A549 (cell line): Measurements from ENCODE around the gene CENPK.

Experiments used
- CHD2 ChIP-seq: fragments of 150-350 bp; IDR thresholded peaks from 2 replicates; pipeline ENCODE4 v1.6.1; 2014; ENCODE audit warnings: low read length; ENCODE audit not compliant: partially characterized antibody
- CHD4 ChIP-seq: fragments of 200-600 bp; sonication (generic); IDR thresholded peaks from 2 replicates; pipeline ENCODE4 v1.6.1; 2016; ENCODE audit warnings: antibody characterized with exemption, mild to moderate bottlenecking, borderline replicate concordance
- HOXA7 ChIP-seq: fragments of 250-450 bp; sonication (Bioruptor Pico); IDR thresholded peaks from 2 replicates; pipeline ENCODE4 v1.5.0; 2020; ENCODE audit warnings: mild to moderate bottlenecking, moderate library complexity
- KDM1A ChIP-seq: fragments of 200-600 bp; sonication (generic); IDR thresholded peaks from 2 replicates; pipeline ENCODE4 v1.6.1; 2016; ENCODE audit warnings: low read depth, mild to moderate bottlenecking
- KDM5A ChIP-seq: fragments of 200-600 bp; sonication (generic); IDR thresholded peaks from 2 replicates; pipeline ENCODE4 v1.6.1; 2016; ENCODE audit warnings: antibody characterized with exemption, mild to moderate bottlenecking
- MAFK ChIP-seq: fragments of 450-650 bp; IDR thresholded peaks from 2 replicates; pipeline ENCODE4 v1.6.1; 2014; ENCODE audit not compliant: partially characterized antibody
- POLR2AphosphoS2 ChIP-seq: conservative IDR thresholded peaks from 2 replicates; pipeline ENCODE4 v1.6.1; 2012; ENCODE audit warnings: low read length, improper control_type of control experiment, inconsistent platforms
- RAD21 ChIP-seq, 2 experiments: fragments of >200 bp in 1 of 2; sonication (Bioruptor Twin) in 1 of 2; formaldehyde crosslinking in 1 of 2; IDR thresholded peaks in 1 of 2; conservative IDR thresholded peaks in 1 of 2; 2 replicates in 1 of 2; 3 replicates in 1 of 2; pipeline ENCODE4 v1.6.1; 2012 to 2018; ENCODE audit warnings: inconsistent platforms in 1 of 2
- SMC3 ChIP-seq: fragments of >200 bp; sonication (Bioruptor Twin); formaldehyde crosslinking; IDR thresholded peaks from 3 replicates; pipeline ENCODE4 v1.6.1; 2018; ENCODE audit warnings: inconsistent platforms
- TF ChIP-seq, protein P1 (sequence below): fragments of >200 bp; sonication (Bioruptor Twin); formaldehyde crosslinking; IDR thresholded peaks from 3 replicates; pipeline ENCODE4 v1.6.1; 2016
- TF ChIP-seq, protein P2 (sequence below): fragments of >200 bp; sonication (Bioruptor Twin); formaldehyde crosslinking; IDR thresholded peaks from 3 replicates; pipeline ENCODE4 v1.5.1; 2016

DNA sequence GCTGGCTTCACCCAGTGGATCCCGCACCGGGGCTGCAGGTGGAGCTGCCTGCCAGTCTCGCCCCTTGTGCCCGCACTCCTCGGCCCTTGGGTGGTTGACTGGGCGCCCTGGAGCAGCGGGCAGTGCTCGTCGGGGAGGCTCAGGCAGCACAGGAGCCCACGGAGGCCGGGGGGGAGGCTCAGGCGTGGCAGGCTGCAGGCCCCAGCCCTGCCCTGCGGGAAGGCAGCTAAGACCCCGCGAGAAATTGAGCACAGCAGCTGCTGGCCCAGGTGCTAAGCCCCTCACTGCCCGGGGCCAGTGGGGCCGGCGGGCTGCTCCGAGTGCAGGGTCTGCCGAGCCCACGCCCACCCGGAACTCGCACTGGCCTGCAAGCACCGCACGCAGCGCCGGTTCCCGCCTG lies 77.6 kb downstream of the CENPK start:
- TF ChIP-seq, protein P1, sequence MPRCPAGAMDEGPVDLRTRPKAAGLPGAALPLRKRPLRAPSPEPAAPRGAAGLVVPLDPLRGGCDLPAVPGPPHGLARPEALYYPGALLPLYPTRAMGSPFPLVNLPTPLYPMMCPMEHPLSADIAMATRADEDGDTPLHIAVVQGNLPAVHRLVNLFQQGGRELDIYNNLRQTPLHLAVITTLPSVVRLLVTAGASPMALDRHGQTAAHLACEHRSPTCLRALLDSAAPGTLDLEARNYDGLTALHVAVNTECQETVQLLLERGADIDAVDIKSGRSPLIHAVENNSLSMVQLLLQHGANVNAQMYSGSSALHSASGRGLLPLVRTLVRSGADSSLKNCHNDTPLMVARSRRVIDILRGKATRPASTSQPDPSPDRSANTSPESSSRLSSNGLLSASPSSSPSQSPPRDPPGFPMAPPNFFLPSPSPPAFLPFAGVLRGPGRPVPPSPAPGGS = no peak
- TF ChIP-seq, protein P2, sequence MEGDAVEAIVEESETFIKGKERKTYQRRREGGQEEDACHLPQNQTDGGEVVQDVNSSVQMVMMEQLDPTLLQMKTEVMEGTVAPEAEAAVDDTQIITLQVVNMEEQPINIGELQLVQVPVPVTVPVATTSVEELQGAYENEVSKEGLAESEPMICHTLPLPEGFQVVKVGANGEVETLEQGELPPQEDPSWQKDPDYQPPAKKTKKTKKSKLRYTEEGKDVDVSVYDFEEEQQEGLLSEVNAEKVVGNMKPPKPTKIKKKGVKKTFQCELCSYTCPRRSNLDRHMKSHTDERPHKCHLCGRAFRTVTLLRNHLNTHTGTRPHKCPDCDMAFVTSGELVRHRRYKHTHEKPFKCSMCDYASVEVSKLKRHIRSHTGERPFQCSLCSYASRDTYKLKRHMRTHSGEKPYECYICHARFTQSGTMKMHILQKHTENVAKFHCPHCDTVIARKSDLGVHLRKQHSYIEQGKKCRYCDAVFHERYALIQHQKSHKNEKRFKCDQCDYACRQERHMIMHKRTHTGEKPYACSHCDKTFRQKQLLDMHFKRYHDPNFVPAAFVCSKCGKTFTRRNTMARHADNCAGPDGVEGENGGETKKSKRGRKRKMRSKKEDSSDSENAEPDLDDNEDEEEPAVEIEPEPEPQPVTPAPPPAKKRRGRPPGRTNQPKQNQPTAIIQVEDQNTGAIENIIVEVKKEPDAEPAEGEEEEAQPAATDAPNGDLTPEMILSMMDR = no peak
- TF ChIP-seq CHD4 (no peak), HOXA7 (CRISPR knock-in tag) (no peak), POLR2AphosphoS2 (no peak), RAD21 (conservative IDR thresholded peaks at IDR 0.05 in 1 of 2, IDR thresholded peaks at IDR 0.05 in 1 of 2) (no peak), CHD2 (no peak), KDM1A (no peak), SMC3 (no peak), KDM5A (no peak), MAFK (no peak)
